Mucosa of gallbladder (tissue), 1 donor: ENCODE results near the gene PIK3C3. TPM values are rescaled to one million over a fixed set of nuclear protein-coding genes. Genes with fewer than 3 reads are reported as not detected.
"Not testable (repeated sequence)": the region's sequence is repeated elsewhere in the genome, so short reads cannot be mapped to it uniquely, and the experiment has no call there.

Experiments
- DNase-seq: peaks from one replicate; pipeline ENCODE4 v3.0.0-alpha.2; 2020; ENCODE audit warnings: low spot score
- total RNA-seq: library from RNA; stranded (reverse); gene quantifications from one replicate; pipeline ENCODE4 v1.2.1, GENCODE V29; 2021
- donor health status: DM: no; HTN: no; CAD: no.

Gene PIK3C3
- total RNA-seq, 1 donor from 2014 or later = 45.6 TPM

DNA sequence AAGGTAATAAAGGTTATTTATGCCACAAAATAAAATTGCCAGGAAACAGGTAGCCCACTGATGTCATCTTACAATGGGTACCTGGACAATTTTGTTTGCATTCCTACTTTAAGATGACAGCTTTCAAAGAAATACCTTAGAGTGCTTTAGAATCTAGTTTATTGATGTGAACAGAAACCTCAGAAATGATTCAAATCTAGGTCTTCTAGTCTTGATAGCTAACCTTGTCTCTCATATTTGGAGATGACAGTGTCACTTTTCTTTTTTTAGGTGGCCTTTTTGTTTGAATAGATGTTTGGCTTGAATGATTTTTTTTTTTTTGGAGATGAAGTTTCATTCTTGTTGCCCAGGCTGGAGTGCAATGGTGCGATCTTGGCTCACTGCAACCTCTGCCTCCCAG is 69.1 kb downstream of the PIK3C3 start:
- DNase-seq = no peak

DNA sequence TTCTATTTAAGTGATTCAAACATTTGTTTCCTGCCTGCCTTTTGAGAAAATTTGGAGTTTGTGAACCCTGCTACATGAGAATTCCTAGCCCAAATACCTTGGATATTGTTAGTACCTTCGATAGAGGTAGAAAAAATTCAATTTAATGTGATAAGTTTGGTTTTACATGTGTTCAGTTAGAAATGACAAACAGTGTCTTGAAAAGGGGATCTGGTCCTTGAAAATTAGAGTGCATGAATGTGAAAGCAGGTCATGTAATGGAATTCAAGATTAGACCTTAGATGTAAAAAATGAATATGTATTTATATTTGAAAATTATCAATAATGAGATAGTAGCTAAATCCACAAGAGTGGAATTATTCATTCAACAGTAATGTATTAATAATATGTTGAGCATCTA is 70.5 kb downstream of the PIK3C3 start:
- no peak for DNase-seq

DNA sequence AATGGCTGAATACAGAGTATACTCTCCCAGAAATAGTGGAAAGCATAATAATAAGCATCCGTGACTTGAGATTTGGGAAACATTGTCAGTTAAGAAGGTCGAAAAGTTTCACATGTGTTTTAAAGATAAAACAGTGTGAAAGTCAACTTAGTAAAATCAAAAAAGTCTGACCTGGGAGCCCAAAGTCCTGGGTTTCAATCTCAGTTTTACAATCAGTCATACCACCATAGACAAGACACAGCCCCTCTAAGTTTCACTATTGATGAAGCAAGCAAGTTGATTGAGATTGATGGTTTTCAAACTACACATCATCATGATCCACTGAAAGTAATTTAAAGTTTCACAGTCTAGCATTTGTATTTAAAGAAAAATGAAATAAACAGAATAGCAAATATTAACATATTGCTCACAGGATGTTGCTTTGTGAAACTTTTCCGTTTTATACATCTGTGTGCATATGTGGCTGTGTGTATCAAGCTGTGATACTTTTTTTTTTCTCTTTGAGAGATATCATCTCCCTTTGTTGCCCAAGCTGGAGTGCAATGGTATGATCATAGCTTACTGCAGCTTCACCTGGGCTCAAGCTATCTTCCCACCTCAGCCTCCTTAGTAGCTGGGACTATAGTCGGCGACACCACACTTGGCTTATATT is 71.1 kb downstream of the PIK3C3 start:
- no peak for DNase-seq

DNA sequence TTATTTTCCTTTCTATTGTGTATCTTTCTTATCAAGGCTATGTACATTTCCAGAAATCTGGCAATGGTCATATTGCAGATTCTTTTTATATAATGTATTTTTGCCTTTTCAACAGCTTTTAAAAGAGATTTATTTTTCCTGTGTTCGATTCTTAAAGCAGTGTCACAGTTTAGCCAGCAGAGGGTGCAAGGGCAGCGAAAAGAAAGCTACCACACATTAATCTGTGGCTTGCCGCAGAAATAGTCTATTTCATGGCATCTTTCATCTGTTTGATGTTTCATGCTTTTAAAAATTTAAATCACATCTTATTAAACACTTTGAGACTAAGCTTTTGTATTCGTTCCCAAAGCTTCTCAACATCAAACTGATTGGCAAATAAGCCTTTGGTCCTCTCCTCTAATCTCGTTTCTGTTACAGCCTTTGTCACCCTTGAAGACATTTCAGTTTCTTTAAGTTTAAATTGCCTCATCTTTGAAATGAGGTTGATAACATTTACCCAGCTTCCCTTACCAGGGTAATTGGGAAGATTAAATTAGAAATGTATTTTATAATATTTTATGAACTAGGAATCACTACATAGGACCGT is 73.3 kb downstream of the PIK3C3 start:
- no peak for DNase-seq

DNA sequence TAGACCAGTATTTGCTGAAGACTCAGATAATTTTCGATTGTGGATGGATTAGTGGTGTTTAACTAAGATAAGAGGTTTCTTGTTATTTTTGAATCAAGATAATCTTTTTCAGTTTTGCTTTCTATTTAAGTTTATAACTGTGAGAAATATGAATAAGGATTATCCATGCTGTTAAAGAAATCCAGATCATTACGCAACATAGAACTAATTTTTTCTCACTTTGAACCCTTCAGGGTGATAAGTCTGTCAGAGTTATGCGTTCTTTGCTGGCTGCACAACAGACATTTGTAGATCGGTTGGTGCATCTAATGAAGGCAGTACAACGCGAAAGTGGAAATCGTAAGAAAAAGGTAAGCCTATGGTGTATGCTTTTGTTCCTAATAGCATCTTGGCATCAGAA is 74.1 kb downstream of the PIK3C3 start:
- no peak for DNase-seq

DNA sequence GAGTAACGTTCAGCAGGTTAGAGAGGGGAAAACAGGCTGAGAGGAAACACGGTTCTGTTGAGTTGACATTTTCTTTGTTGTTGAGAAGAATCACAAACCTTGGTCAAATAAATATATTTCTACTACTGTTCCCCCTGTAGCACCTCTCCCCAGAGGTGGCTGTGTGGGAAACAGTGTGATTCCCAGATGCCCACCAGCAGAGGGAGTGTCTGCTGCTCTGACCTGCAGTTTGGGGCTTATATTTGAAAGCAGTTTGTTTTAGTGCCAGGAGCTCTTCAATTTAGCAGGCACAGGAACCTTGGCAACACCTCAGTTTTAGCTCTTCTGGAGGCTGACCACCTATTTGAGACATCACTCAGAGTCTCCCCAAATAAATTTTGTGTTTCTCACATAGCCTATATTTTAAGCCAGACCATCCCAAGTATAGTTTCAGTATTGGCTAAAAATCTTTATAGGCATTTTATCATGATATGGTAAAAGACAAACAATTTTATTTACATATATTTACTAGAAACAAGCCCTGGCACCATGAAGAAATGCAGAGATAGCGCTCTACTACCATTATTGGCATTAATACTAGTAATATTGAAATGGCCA is 75.7 kb downstream of the PIK3C3 start:
- no peak for DNase-seq

DNA sequence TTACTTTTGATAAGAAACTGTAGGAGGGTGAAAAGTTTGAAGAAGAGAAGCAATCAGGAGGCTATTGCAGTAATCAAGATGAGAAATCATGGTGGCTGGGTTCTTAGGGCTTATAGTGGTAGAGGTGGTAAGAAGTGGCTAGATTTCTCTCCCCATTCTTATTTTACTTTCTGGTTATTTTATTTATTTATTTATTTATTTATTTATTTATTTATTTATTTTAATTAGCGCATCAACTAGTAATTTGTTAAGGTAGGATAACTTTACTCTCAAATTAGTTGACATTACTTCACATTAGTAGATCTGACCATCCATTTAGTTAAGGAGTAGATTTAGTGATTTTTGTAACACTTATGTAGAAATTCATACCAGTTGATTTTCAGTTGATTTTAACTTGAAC is 77.4 kb downstream of the PIK3C3 start:
- no peak for DNase-seq

DNA sequence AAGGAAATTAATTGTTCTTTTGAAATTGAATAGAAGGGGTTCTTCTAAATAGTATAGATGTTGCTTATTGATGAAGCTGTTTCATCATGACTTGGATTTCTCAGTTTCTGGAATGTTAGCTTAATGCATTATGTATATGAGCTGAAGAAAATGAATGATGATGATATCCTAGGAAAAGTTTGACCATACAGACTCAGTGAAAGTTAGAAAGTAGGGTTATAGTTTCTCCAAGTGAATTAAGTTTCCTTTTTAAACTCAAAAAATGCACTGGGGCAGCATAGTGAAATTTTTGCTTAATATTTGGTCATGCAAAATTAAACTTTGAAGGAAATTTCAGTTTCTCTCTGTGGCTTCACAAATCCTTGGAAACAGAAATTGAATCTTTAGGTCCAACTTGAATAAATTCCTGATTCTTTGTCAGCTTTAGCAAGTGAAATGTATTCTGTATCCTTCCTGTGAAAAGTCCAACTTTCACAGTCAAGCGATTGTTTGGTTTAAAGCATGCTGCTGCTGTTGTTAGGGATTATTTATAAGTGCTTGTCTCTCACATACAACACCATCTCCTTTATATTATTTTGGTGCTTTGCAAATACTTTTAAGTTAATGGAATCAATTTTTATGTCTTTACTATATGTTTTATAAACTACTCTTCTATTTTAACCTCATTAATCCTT is 78.2 kb downstream of the PIK3C3 start:
- DNase-seq = no peak

DNA sequence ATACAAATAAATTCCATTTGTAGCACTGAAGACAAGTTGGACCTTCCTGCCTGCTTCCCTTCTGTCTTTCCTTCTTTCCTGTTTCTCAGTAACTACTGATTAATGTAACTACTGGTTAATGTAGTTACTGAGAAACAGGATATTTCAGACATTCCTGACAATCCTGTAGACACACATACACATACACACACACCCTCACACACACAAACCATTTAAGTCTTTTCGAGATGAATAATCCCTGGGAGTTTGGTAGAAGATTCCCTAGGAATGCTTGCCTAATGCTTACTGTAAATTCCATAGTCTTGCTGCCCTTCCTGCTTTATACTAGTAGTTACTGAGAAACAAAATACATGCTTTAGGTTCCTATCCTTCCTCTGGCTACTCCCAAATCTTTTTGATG is 83.9 kb downstream of the PIK3C3 start:
- no peak for DNase-seq

DNA sequence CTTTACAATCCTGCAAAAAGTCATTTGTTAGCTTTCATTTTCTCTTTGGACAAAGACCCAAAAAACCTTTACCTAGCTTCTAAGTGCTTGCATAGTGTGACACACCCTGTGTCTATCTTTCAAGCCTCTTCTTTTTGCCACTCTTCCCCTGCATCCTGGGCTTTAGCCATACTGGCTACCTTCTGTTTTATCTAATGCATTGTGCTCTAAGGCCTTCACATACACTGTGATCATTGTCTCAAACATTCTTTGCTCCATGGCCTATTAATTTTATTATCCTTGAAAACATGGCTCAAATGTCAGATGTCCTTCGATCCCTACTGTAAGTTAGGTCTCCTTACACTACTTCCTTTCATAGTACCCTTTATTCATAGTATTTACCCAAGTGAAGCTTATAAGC is 84.4 kb downstream of the PIK3C3 start:
- DNase-seq = no peak

DNA sequence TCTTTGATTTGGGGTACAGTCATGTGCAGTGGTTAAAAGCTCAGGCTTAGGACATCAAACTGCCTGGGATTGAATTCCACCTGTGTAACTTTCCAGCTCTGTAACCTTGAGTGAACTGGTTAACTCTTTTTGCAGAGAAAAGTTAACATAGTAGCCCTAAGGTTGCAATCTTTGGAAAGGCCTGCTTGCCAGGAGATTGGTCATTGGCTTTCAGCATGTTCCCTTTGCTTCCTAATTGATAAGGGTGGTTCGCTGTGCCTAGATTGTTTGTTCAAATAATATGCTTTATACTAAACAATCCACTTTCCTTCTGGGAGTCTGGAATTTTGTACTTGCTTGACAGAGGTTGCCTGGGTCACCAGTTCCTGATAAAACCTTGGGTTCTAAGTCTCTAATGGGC is 86.8 kb downstream of the PIK3C3 start:
- DNase-seq = no peak

DNA sequence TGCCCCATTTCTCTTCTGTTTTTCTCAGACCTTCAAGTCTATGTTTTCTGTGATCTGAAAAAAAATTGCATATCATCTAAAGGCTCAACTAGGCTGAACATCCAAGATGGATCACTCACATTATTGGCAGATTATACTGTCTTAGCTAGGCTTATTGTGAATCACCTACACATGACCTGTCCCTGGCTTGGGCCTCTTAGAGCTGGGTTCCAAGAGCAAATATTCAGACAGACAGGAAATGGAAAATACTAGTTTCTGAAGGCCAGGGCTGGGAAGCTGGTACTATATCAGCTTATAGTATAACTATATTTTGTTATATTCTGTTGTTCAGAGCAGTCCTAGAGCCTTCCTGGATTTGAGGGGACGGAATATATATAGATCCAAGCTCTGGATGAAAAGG is 90.3 kb downstream of the PIK3C3 start:
- no peak for DNase-seq

DNA sequence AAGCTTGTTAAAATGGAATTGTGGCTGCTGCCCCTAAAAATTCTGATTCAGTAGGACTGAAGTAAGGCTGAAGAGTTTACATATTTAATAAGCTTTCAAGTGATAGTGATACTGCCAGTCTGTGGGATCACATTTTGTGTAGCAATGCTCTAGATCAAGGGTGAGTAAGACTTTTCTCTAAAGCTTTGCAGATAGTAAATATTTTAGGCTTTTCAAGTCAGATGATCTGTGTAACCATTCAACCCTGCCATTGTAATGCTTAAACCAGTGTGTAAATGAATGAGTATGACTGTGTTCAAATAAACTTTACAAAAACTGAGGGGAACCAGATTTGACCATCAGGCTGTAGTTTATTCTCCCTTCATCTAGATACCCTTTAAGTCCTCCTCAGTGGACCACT is 92.7 kb downstream of the PIK3C3 start:
- DNase-seq = no peak

DNA sequence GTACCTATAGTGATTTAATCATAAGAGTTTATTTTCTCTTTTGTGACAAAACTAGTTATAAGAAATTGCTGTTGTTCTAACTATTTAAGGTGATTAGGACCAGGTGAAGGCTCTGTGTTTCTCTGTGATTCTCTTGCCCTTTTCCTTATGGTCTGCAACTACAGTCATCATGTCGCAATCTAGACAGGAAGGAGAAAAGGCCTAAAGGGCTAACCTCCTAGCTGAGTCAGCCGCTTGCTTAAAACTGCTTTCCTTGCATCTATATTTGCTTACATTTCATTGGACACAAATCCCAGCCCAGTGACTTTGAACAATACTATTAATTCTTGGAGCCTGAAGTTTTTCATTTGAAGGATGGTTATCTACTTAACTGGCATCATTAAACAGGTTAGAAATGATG is 93.1 kb downstream of the PIK3C3 start:
- peak; percentile 13 for DNase-seq

DNA sequence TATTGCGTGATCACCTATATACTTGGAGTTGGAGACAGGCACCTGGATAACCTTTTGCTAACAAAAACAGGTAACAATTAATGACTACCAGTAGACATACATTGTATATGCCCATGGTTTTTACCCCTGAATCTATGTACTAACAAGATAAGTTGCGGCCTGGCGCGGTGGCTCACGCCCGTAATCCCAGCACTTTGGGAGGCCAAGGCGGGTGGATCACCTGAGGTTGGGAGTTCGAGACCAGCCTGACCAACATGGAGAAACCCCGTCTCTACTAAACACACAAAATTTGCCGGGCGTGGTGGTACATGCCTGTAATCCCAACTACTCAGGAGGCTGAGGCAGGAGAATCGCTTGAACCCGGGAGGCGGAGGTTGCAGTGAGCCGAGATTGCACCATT is 94.5 kb downstream of the PIK3C3 start:
- not testable (repeated sequence) for DNase-seq

DNA sequence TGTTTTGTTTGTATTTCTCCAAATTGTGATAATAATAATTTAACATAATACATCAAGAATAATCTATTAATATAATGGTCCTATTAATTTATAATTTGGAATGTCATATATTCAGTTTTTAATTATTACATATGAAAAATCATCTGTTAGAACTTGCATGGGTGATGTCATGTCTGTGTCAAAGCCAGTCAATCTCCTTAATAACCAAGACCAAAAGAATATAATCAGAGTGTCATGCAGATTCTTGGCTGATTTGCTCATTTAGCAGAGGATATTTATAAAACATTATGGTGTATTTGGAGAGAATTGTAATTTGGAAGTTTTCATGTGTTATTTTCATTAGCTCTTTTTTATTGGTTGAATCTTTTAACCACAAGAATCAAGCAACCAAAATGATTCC is 96.4 kb downstream of the PIK3C3 start:
- DNase-seq = no peak

DNA sequence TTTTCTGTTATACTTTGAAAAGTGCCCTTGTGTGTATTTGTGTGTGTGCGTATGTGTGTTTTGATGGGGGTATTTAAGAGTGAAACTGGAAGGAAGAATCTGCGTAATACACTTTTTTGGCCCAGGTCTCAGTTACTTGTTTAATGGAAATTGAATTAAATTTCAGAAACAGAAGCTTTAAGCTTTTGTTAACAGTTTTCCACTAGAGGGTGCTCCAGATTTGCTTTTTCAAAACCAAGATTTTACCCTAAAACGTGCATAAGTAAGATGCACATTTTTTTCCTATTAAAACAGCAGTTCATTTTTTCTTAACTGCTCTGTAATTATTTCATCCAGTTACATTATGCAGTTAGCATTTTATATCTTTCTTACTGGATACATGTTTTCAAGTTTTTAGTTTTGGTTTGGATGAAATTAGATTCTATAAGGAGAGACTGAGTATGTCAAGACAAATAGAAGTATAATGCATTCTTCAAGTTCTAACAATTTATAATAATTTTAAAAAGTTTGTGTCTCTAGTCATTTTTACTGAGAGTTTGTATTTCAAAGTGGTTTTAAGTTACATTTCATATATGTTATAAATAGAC is 97.2 kb downstream of the PIK3C3 start:
- no peak for DNase-seq

DNA sequence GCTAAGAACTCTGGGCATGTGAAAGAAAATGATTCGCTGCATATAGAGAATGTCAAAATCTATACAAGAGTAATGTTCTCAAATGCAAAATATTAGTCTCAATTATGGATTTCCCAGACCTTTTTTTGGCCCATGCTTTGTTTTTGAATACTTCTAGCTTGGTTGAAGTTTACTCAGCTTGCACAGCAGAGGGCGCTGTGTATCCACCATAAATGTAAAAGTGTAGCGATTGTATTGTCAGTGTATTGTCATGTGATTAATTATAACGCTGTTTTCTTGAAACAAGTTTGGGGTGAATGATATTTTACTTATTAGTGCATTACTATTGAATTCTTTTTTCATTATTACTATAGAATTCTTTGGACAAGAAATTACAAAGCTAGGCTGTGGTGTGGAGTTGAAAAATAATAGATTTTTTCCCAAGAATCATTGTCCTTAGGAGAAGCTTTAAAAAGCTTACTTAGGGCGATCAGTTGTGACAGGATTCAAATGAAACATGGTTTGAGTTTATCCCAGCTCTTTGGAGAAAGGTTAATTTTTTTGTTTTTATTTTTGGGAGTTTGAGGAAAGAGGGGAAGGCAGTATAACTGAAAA is 98.3 kb downstream of the PIK3C3 start:
- DNase-seq = peak; percentile 17

DNA sequence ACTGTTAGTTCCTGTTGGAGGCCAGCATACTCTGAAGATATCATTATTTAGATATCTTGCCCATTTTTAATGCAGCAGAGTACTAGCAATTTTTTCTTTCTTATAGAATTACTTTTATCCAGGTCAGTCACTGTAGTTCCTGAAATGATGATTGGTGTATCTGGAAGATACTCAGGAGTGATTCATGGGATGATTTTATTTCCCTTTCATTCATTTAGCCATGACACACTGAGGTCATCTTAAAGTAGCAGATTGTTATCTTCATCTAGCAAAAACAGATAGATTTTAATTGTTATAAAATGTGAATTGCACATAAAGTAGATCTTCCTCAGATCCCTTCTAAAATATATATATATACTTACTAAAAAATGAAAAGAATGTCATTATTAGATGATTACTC is 109.1 kb downstream of the PIK3C3 start:
- no peak for DNase-seq

DNA sequence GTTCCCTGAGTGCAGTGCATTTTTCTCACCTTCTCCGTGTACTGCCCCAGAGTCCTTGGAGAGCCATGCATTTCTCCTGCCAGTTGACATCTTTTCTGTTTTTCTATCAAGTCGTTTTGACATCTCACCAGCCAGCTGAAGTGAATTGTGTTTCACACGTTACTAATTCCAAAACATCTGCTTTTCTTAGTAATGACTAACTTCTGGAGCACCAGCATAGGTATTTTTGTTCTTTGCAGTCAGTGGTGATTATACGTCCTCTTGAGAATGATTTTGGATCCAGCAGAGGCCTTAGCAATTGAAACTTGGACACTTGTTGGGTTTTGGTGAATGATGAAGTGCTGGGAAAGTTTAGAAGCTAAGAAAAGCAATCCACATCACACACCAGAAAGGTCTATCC is 112.5 kb downstream of the PIK3C3 start:
- no peak for DNase-seq

DNA sequence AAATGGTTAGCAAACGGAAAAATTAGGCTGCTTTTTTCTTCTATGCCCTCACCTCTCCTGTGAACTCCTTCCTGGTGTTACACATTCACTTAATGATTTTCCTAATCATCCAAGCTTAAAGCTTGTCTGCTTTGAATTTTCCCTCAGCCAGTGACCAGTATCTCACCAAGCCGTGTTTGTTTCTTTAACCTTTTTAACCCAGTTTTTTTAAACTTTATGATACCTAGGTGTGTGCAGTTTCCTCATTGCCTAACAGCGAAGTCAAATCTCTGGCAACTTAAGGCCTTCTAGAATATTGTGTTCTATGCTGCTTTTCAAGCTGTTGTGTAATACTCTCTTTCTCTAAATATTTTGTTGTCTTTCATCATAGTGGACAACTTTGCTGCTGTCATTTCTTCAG is 113.0 kb downstream of the PIK3C3 start:
- DNase-seq = no peak

DNA sequence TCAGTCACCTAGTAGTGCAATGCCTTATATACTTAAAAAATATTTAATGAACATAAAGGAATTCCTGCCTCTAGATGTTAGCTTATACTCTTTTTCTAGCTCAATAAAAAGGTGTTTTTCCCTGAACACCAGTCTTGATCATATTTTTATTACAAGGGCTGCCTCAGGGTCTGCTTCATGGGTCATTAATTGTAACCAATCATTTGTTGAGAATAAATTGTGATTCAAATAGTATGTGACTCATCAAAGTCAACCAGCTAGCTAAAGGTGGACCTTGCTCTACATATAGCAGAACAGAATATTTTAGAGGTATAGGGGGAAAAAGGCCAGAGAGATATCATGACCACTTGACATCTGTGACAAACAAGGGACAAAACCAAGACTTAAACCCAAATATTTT is 114.0 kb downstream of the PIK3C3 start:
- DNase-seq = no peak
